Measurements from ENCODE around the gene SELENOM. TPM values are rescaled to one million over a fixed set of nuclear protein-coding genes. Genes with fewer than 3 reads are reported as not detected.

The SELENOM gene
- total RNA-seq, 1 experiment from 2014 or later, result 16.3 TPM

GRCh38 chr22:31121403-31121802, 14.0 kb upstream of the SELENOM start (continued):
- TF ChIP-seq ZBTB43 (CRISPR knock-in tag; IDR thresholded peaks at IDR 0.05), result no peak
- no peak for TF ChIP-seq ZSCAN18 (CRISPR knock-in tag; IDR thresholded peaks at IDR 0.05)
- TF ChIP-seq FOXP1 (CRISPR knock-in tag; IDR thresholded peaks at IDR 0.05; ENCODE audit: borderline replicate concordance), result no peak
- no peak for TF ChIP-seq ZNF532 (CRISPR knock-in tag; IDR thresholded peaks at IDR 0.05; ENCODE audit: borderline replicate concordance)
- no peak for TF ChIP-seq PRRX2 (CRISPR knock-in tag; IDR thresholded peaks at IDR 0.05)
- TF ChIP-seq ELF4 (CRISPR knock-in tag; IDR thresholded peaks at IDR 0.05; ENCODE audit: low read depth), result no peak
- no peak for TF ChIP-seq ATF6 (CRISPR knock-in tag; IDR thresholded peaks at IDR 0.05)
- TF ChIP-seq IRF2 (CRISPR knock-in tag; IDR thresholded peaks at IDR 0.05; ENCODE audit: borderline replicate concordance, low read depth), result no peak
- TF ChIP-seq NFYB (CRISPR knock-in tag; conservative IDR thresholded peaks at IDR 0.05; ENCODE audit: low read depth), result no peak
- no peak for TF ChIP-seq ZNF396 (CRISPR knock-in tag; IDR thresholded peaks at IDR 0.05; ENCODE audit: borderline replicate concordance)
- no peak for TF ChIP-seq EMX1 (CRISPR knock-in tag; IDR thresholded peaks at IDR 0.05)

- no peaks in the 10 kb centered on the region for H3K9me3 Mint-ChIP-seq
- H3K27ac Mint-ChIP-seq, result no peak overlapping the region
- TF ChIP-seq FOXP1 (CRISPR knock-in tag; IDR thresholded peaks at IDR 0.05; ENCODE audit: borderline replicate concordance) (no peak), ZNF532 (CRISPR knock-in tag; IDR thresholded peaks at IDR 0.05; ENCODE audit: borderline replicate concordance) (no peak), E2F5 (CRISPR knock-in tag; IDR thresholded peaks at IDR 0.05) (no peak)
- ChIA-PET CTCF (interaction anchor here (1.6 to 3.0 kb wide), 3 partner anchors 13 to 20 kb away, joined by 5 to 23 read pairs (median 15); partner anchors contain the start of genes PLA2G3 and SELENOM), POLR2A (interaction anchor here (0.8 to 1.0 kb wide), 2 partner anchors 12 to 20 kb away, joined by 3 to 4 read pairs; partner anchors contain the start of gene PLA2G3)
- DNase-seq (ENCODE audit: low spot score) (no peak), ATAC-seq (no peak)
- H3K4me1 Mint-ChIP-seq, result peaks cover 28% of the 10 kb centered on the region
- H3K36me3 Mint-ChIP-seq, result no peaks in the 10 kb centered on the region
- peaks cover 3% of the 10 kb centered on the region; the same call in 1 of the 2 replicates for H3K27me3 Mint-ChIP-seq (ENCODE audit: low read depth)
- H3K4me3 Mint-ChIP-seq, result no peak overlapping the region
These were observed 13.3 kb upstream of the SELENOM start for GRCh38 chr22:31120642-31121041.
